ENCODE results near the gene SZRD1. TPM values are rescaled to one million over a fixed set of nuclear protein-coding genes. Genes with fewer than 3 reads are reported as not detected.
A peak's percentile ranks its signal among the peaks of the same experiment; 100 is the strongest.

Gene SZRD1
- total and polyA plus RNA-seq, 9 of the 15 experiments (the other 6 are each of a cell fraction or from before 2014, with no cell fraction given), result 3.9 to 149 (median 82.5) TPM

- TF ChIP-seq RBBP5 (IDR thresholded peaks at IDR 0.05; ENCODE audit: borderline replicate concordance, insufficient read depth, low read length, poor library complexity, severe bottlenecking) (peak; percentile 87), BMI1 (IDR thresholded peaks at IDR 0.05; ENCODE audit: low read length) (no peak), KHSRP (IDR thresholded peaks at IDR 0.05) (no peak), MXI1 (IDR thresholded peaks at IDR 0.05; ENCODE audit: low read depth, low read length) (peak; percentile 68), HDAC1 (IDR thresholded peaks at IDR 0.05) (peak in 1 of 2 experiments; percentile 95; a peak in 2 of 4 replicates), EGR1 (conservative IDR thresholded peaks at IDR 0.05) (peak; percentile 90), ZFPM2 (CRISPR knock-in tag; IDR thresholded peaks at IDR 0.05) (no peak), SUPT5H (IDR thresholded peaks at IDR 0.05) (peak; percentile 96), TAF1 (IDR thresholded peaks at IDR 0.05; ENCODE audit: control insufficient read depth, extremely low read depth, insufficient read depth, low read length, severe bottlenecking) (peak; percentile 46), POLR3G (IDR thresholded peaks at IDR 0.05; ENCODE audit: extremely low read depth, insufficient read length, insufficient replicate concordance) (no peak), POLR2B (IDR thresholded peaks at IDR 0.05; ENCODE audit: low read depth, partially characterized antibody) (peak; percentile 95), TAL1 (IDR thresholded peaks at IDR 0.05) (no peak), HNRNPLL (IDR thresholded peaks at IDR 0.05; ENCODE audit: low read depth, low read length, poor library complexity, severe bottlenecking) (peak; percentile 14), CHCHD3 (CRISPR knock-in tag; IDR thresholded peaks at IDR 0.05) (peak; percentile 84), HMG20B (CRISPR knock-in tag; IDR thresholded peaks at IDR 0.05) (no peak), FOXJ2 (tag; IDR thresholded peaks at IDR 0.05) (no peak), TFAP4 (CRISPR knock-in tag; IDR thresholded peaks at IDR 0.05; ENCODE audit: borderline replicate concordance) (peak; percentile 74), DACH1 (IDR thresholded peaks at IDR 0.05; ENCODE audit: partially characterized antibody) (peak; percentile 19)
- TF ChIP-seq, protein P1, sequence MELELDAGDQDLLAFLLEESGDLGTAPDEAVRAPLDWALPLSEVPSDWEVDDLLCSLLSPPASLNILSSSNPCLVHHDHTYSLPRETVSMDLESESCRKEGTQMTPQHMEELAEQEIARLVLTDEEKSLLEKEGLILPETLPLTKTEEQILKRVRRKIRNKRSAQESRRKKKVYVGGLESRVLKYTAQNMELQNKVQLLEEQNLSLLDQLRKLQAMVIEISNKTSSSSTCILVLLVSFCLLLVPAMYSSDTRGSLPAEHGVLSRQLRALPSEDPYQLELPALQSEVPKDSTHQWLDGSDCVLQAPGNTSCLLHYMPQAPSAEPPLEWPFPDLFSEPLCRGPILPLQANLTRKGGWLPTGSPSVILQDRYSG (tag; conservative IDR thresholded peaks at IDR 0.05; ENCODE audit: low read depth), result no peak
These were observed 371 bp downstream of the SZRD1 start (continued) for GRCh38 chr1:16367258-16367967.
